H1 (cell line): ENCODE data around the gene CNNM3. TPM values are rescaled to one million over a fixed set of nuclear protein-coding genes. Genes with fewer than 3 reads are reported as not detected.

Experiments
- ASH2L ChIP-seq: fragments of 200-600, 300-600 bp; sonication (generic); IDR thresholded peaks from one replicate; pipeline ENCODE4 v1.7.1; 2017; ENCODE audit warnings: low read length
- CBX5 ChIP-seq: fragments of 300-800, 300-1000 bp; sonication (generic); IDR thresholded peaks from 2 replicates; pipeline ENCODE4 v1.7.1; 2016; ENCODE audit warnings: antibody characterized with exemption, low read length, low read depth
- CHD2 ChIP-seq: IDR thresholded peaks from 2 replicates; pipeline ENCODE4 v1.6.1; 2012; ENCODE audit warnings: low read length, improper control_type of control experiment
- HDAC2 ChIP-seq, 2 experiments: fragments of 300-600 bp in 1 of 2; sonication (generic) in 1 of 2; IDR thresholded peaks; 2 replicates each; pipeline ENCODE4 v1.6.1; 2011 to 2012; ENCODE audit warnings: low read depth in 2 of 2, low read length in 2 of 2, mild to moderate bottlenecking in 2 of 2, moderate library complexity in 2 of 2, borderline replicate concordance in 1 of 2, inconsistent platforms in 1 of 2
- HDAC6 ChIP-seq: IDR thresholded peaks from one replicate; pipeline ENCODE4 v1.7.1; 2012; ENCODE audit warnings: low read depth, mild to moderate bottlenecking, inconsistent platforms, low read length, moderate library complexity
- NANOG ChIP-seq: IDR thresholded peaks from 2 replicates; pipeline ENCODE4 v1.6.1; 2011; ENCODE audit warnings: low read length, low read depth, mild to moderate bottlenecking, inconsistent platforms; ENCODE audit not compliant: insufficient read depth, poor library complexity, severe bottlenecking
- POLR2AphosphoS5 ChIP-seq: IDR thresholded peaks from 2 replicates; pipeline ENCODE4 v1.6.1; 2011; ENCODE audit warnings: low read depth, low read length
- RFX5 ChIP-seq: IDR thresholded peaks from 2 replicates; pipeline ENCODE4 v1.6.1; 2011; ENCODE audit warnings: low read depth, low read length, improper control_type of control experiment, borderline replicate concordance
- TAF1 ChIP-seq: IDR thresholded peaks from 2 replicates; pipeline ENCODE4 v1.6.1; 2011; ENCODE audit warnings: mild to moderate bottlenecking, low read depth, low read length
- TEAD4 ChIP-seq: IDR thresholded peaks from 2 replicates; pipeline ENCODE4 v1.6.1; 2012; ENCODE audit warnings: low read depth, low read length, inconsistent platforms, mixed read lengths
- polyA plus RNA-seq, 7 experiments: library from polyadenylated mRNA; depleted of rRNA in 3 of 7; stranded (reverse) in 5 of 7; unstranded in 2 of 7; fragments of >200 nt in 5 of 7; fragments of 200-250 nt in 2 of 7; gene quantifications; 1 replicate in 5 of 7; 2 replicates in 1 of 7; 4 replicates in 1 of 7; pipeline versions ENCODE4 v1.2.1 to v1.2.3, GENCODE V29; 2011 to 2013; ENCODE audit warnings: missing spikeins in 2 of 7, mixed read lengths in 2 of 7
- total RNA-seq: library from RNA; stranded (reverse); fragmentation: NEBNext Ultra II Directional; extraction: Animal tissue kit (Norgen Biotek cat#: 25700); gene quantifications from 2 replicates; pipeline ENCODE4 v1.2.1, GENCODE V29; 2021

The CNNM3 gene
- total and polyA plus RNA-seq, 2 of the 8 experiments (the other 6 are each of a cell fraction or from before 2014, with no cell fraction given): 29.1 to 29.2 TPM

- TF ChIP-seq RFX5 (no peak), CHD2 (no peak), NANOG (no peak), CBX5 (no peak), POLR2AphosphoS5 (no peak), TAF1 (no peak), HDAC2 (IDR thresholded peaks at IDR 0.05; ENCODE audit: borderline replicate concordance in 1 of 2, low read depth in 2 of 2, low read length in 2 of 2) (no peak), TEAD4 (no peak), HDAC6 (no peak), ASH2L (no peak)
These were observed 17.1 kb upstream of the CNNM3 start (continued) for GRCh38 chr2:96798733-96799622.
